Raji (cell line): ENCODE data around the gene CASP7.

ENCODE experiments used
- POLR2A ChIP-seq: IDR thresholded peaks from 2 replicates; pipeline ENCODE4 v1.6.1; 2011; ENCODE audit warnings: low read depth, low read length, control low read depth; ENCODE audit not compliant: insufficient read depth

CASP7 gene

DNA sequence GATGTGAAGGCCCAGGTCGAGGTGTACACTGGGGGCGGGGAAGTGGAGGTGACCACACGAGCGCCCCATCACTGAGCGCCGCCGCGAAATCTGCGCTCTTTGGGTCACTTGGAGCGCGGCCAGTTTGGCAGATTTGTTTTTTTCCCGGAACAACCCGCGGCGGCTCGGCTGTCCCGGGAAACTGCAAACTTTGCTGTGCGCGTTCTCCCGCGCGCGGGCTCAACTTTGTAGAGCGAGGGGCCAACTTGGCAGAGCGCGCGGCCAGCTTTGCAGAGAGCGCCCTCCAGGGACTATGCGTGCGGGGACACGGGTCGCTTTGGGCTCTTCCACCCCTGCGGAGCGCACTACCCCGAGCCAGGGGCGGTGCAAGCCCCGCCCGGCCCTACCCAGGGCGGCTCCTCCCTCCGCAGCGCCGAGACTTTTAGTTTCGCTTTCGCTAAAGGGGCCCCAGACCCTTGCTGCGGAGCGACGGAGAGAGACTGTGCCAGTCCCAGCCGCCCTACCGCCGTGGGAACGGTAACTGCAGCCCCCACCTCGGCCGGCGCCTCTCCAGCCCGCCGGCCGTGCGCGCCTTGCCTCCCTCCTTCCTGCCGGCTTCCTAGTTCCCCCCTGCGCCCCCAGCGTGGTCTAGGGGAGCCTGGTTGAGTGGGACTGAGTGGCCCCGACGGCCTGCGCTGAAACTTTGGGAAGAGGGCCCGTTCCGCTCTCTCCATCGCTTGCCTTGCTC is at the start of gene CASP7:
Gene CASP7 (plus strand): TSS at position 450 of the 727 bp plus-strand sequence. CDS start 17,582 bp downstream, outside the sequence.
- peak; percentile 51 for TF ChIP-seq POLR2A

DNA sequence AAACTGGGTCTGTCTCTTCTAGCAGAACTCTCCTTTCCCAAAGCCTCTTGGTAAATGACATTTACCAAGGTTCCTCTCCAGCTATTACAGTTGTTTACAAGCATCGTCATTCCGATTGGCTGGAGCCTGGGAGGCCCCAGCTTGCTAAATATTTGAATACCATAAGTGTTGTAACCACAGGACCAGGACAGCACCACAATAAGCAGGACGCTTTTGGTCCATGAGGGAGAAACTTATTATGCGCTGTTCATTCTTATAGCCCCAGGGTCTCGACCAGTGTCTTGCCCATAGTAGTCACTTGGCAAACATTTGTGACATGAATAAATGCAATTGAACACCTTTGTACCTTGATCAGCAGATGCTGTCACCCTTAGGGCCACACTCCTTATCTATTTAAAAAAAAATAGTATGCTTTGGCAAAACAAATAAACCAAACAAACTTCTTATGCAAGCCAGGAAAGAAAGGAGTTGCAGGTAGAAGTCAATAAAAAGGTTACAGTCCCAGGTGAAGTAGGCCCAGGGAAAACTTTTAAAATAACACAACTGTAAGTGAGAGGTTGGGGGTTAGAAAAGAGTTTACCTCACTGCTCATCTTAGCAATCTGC is 48.7 kb upstream of the CASP7 start:
- TF ChIP-seq POLR2A: no peak

DNA sequence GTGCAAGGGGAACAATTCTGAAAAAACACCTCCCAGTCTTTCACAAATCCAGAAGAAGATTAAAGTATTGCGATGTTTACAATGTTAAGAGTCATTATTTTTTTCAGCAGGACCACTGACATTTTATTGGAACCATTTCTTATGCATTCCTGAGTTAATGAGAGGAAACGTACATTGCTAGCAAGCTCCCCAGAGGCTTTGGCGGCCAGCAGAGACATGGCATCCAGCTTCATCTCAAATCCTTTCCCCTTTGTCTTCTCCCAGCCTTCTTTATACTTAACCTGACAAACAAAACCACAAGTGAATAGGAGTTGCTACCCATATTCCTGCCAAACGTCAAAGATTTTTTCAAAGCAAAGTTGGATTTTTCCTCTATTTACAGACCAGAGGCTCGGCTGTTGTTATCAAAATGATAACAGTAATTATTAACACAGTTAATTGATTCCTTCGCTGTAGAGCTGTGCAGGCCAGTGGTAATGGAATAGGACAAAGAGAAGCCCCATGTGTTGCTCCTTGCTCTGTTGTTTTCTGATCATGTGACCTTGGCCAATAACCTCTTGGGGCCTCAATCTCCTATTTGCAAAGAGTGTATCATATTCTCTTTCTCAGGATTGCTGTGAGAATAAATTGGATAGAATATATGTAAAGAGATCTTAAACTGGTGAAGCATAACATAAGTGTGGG is 47.9 kb upstream of the CASP7 start:
- TF ChIP-seq POLR2A: no peak

DNA sequence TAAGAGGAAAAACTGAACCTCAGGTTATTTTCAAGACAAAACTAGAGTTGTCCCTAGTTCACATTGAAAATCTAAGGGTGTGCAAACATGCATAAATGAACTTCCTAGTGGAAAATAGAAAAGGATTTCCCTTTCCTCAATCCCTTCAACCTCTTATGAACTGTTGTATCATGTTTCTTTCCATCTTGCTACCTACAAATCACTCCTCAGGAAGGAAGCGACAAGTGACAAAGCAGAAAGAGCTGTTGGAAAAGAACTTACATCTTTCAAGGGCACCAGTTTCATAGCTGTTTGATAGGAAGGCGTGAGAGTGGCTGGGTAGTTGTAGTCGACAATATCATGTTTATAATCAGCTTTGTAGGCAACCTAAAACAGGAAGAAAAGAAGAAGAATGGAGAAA is 39.7 kb upstream of the CASP7 start:
- no peak for TF ChIP-seq POLR2A

DNA sequence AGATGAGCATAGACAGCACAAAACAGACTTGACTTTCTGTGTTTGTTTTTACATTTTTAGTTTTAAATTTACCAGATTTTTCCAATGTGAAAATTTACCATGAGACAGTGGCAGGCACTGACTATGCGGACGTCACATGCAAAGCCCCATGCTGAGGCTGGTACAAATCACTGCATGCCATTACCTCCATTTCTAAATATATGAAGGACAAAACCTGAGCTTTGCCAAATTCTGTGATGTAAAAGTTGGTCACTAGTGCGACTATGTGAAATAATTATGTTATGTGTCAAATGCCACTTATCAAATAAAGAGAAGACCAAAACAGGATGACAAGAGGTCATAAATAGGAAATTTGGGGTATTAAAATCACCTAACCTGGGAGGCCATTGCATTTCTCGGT is 38.0 kb upstream of the CASP7 start:
- TF ChIP-seq POLR2A: no peak

DNA sequence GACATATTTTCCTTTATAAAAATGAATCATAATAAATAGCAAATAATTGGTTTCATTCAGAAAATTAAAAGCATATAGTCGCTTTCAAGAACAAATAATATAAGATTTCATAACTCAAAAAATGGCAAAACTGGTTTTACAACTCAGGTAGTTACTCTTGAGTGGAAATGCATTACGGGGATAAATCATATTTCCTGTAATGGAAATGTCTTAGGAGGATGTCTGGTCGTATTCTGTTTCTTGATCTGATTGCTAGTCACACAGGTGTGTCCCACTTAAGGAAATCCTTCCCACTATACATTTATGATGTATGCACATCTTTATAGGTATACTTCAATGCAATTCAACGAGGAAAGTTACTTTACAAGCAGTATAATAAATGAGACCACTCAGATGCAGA is 36.5 kb upstream of the CASP7 start:
- TF ChIP-seq POLR2A: no peak

DNA sequence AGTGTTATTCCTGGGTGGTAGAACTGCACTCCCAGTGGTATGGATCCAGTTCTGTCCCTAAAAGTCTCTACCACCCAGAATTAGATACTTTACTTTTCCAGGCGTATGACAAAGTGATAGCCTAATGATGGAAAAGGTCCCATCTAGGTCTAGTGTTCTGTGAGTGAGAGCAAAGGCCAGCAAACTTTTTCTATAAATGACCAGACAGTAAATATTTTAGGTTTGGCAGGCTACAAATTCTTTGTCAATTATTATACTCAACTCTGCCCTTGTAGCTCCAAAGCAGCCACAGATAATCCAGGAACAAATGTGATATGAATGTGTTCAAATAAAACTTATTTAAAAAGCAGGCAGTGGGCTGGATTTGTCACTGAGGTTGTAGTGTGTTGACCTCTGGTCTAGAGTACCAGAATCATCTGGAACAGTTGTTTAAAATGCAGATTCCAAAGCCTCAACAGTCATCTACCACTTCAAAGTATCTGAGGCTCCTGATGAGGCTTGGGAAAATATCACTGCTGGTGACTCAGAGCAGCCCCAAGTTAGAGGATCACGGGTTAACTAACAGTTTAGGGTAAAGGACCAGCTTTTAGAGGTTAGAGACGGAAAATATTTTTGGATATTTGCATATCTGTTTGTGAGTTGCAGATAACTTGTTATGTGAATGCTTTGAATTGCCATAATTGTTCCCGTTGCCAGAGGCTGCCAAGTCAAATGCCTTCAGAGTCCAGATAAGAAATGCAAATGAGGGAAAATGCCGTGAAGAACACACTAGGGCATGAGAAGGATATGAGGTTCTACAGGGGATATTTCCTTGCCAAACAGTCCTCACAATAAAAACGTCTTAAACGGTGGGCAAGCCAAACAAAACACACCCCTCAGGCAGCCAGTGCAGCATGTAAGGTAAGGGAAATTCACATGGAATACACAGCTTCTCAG is 35.3 kb upstream of the CASP7 start:
- no peak for TF ChIP-seq POLR2A

DNA sequence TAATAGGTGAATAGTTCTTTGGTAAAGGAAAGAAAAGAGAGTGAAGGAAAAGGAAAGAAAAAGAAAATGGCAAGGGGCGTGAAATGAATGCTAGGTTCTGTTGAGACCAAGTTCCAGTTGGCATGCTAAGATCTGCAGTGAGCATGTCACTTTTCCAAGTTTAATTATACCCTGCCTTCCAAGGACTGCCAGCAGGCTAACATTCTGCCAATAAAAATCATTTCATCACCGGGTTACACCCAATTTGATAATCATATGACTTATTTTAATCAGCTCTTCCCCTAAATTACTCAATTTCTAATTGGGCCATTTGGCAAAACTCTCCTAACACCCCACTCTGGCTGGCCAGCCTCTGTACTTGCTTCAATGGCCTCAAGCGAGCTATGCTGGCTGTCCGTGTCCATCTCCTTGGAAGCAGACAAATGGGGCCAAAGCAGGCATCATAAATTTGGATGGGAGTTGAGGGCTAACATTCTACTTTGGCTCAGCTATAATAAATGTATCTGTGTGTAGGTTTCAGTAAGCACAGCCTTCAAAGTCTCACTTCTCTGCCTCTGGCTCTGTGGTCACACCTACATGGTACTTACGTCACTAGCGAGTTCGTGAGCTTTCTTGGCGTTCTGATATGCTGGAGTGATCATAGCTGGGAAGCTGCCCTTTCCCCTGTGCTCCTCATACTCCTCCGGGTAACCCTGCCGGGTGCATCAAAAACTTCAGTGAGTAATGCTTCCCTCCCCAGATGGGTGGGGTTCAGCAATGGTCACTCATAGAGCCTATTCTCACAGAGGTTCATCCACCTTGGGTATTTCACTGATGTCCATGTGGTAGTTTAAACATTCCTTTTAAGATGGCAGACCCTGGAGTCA is 33.1 kb upstream of the CASP7 start:
- TF ChIP-seq POLR2A: no peak

DNA sequence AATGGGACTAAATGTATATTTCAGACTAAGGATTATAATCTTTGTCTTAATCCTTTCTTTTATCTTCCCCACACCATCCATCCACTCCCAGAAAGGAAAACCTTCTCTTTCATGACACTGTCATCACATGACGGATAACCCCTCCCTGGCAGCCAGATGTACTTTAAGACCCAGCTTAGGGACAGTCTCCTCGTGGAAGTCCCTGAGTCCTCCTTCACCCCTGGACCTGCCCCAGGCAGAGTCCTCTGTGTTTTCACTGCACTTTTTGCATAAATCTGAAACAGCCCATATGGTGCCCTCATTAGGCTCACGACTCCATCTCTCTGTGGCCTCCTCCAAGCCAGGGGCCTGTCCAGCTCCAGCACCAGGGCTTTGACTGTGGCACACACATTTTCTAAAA is 31.9 kb upstream of the CASP7 start:
- no peak for TF ChIP-seq POLR2A

DNA sequence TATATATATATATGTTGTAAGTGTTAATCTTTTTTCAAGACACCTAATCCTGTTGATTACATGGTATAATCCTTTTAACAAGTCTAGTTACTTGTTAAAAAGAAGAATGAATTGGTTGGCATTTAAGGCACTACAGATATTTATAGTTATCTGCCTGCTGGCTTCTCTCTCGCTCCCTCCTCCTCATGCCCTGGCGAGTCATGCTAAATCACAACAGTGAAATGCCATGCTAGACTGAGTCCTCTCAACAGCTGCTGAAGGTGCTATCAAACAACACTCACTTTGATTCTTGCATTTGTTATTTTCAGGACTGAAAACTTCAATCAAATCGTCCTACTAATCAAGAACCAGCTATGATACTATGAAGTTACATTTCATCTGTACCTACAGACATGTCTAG is 31.2 kb upstream of the CASP7 start:
- no peak for TF ChIP-seq POLR2A

DNA sequence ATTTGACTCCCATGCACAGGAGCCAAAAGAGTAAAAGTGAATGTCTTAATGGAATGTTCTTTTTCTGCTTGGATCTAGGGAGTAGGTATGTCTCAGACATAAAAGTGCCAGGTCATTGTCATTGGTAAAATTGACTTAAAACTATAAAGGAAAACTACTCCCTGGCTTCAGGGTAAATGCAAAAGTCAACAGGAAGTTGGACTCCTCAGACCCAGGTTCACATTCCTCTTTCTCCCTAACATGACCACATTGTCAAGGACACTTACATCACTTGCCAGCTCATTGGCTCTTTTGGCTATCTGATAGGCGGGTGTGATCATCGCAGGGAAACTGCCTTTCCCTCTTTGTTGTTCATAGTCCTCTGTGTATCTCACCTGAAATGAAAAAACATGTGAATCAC is 29.5 kb upstream of the CASP7 start:
- TF ChIP-seq POLR2A: no peak

DNA sequence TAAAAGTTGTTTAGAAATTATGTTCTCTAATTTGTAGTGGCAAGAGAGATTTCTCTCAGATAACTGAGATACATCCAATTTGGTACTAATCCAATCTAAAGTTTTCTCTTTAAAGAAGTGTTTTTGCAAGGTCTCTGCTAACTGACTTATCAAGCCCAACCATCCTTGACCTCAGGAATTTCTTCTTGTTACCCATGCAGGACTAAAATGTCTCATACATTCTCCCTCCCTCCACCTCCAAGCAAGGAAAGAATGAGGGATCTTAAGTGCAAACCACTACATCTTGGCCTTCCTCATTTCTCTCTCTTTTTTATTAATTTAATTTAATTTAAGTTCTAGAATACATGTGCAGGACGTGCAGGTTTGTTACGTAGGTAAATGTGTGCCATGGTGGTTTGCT is 28.7 kb upstream of the CASP7 start:
- no peak for TF ChIP-seq POLR2A

DNA sequence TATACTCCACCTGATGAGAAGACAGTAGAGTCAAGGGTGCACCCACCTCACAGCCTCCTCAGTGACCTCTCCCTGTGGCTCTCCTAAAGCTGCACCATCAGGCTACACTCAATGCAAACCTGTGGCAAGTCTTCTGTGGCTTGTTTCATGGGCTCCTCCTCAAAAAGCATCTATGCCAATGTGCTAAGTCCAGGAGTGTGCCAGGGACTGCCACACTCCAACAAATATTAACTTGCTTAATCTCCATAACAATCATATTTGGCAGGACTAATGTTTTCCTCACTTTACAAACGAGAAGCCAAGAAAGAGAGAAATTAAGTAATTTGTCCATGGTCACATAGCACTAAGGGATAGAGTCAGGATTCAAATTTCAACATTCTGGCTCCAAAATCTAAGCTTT is 27.8 kb upstream of the CASP7 start:
- TF ChIP-seq POLR2A: no peak

DNA sequence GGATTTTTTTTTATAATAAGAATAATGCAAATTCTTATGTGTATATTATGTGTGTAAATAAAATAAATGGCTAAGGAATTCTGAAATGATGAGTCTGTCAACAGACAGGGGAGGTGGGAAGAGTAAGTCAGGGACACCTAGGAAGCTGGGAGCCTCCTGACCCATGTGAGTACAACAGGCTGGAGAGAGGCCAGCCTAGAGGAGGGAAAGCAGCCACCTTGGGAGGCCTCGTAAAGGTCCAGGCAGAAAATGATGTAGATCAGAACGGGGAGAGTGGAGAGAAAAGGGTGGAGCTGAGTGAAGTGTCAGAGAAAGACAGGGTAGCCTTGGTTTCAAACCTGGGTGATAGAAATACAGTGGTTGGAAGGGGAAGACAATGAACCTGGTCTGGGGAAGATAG is 22.8 kb upstream of the CASP7 start:
- TF ChIP-seq POLR2A: no peak

DNA sequence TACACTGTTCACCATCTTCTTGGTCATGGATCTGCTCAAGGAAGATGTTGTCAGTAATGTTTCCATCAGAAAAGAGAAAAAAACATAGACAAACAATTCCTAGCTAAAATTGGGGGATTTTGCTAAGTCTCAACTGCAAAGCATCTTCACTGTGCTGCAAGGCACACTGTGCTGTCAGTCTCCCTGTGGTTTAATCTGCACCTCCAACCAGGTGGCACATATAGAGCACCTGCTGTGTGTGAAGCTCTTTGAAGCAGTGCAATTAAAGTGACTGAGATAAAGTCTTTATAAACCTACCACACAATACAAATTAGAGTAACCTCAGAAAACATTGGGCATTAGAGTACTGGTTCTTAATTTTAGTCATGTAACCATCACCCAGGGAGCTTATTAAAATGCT is 22.2 kb upstream of the CASP7 start:
- no peak for TF ChIP-seq POLR2A

DNA sequence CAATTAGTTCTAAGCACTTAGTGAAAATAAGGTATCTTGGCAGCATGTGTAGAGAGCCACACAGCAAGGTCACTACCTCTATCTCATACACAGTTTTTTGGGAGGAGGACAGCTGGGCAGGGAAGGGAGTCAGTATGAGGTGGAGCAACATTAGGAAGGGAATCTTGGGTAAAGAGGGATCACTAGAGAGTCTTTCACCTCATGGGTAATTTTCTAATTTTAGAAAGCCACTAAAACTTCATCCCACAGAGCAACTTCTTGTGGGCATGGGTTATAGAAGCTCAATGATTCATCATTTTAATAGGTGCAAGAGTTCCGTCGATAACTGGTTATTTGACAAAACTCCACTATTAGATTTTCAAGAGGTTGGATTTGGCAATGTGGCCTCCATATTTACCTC is 18.4 kb upstream of the CASP7 start:
- TF ChIP-seq POLR2A: no peak
